Measurements from ENCODE around the gene DSG2. TPM values are rescaled to one million over a fixed set of nuclear protein-coding genes. Genes with fewer than 3 reads are reported as not detected.

Gene DSG2
- total RNA-seq, 1 experiment from 2014 or later = 123 TPM

- Histone ChIP-seq H2AFZ (ENCODE audit: low read depth, low read length, poor library complexity, severe bottlenecking) (no peak overlapping the region), H3K9me2 (ENCODE audit: insufficient read depth) (no peaks in the 10 kb centered on the region), H3K4me2 (ENCODE audit: low read length) (no peak overlapping the region), H3K36me3 (ENCODE audit: control insufficient read depth in 1 of 2, insufficient read depth in 2 of 2, low read length in 2 of 2) (no peaks in the 10 kb centered on the region), H3K79me2 (ENCODE audit: insufficient read depth, low read length) (no peaks in the 10 kb centered on the region), H3K4me3 (replicated peaks in 1 of 2; ENCODE audit: low read depth in 1 of 2, low read length in 2 of 2) (no peak overlapping the region), H3K9ac (ENCODE audit: low read length) (no peak overlapping the region), H3K27ac (ENCODE audit: low read depth, low read length) (no peak overlapping the region), H3K27me3 (ENCODE audit: insufficient read depth, low read length) (no peaks in the 10 kb centered on the region), H4K20me1 (ENCODE audit: insufficient read depth) (no peaks in the 10 kb centered on the region), H3K9me3 (ENCODE audit: control insufficient read depth in 1 of 2, insufficient read depth in 1 of 2, low read depth in 1 of 2, low read length in 2 of 2) (no peaks in the 10 kb centered on the region), H3K4me1 (ENCODE audit: control insufficient read depth in 1 of 2, insufficient read depth in 2 of 2, low read length in 2 of 2) (no peaks in the 10 kb centered on the region)
- RAD21 ChIA-PET (ENCODE audit: low non-redundant PET in 1 of 2, low total read pairs in 2 of 2, uncharacterized antibody in 2 of 2, unreplicated experiment in 2 of 2) = no interaction called here
- CTCF ChIA-PET = interaction anchor here (1.3 kb wide), 1 partner anchor 23 kb away, joined by 4 read pairs; no protein-coding TSS in a partner anchor
- no peak for DNase-seq (ENCODE audit: low read depth, low spot score)
- BruUV-seq (replicated peaks) = no TSS peak
- no peak for TF ChIP-seq CEBPB (IDR thresholded peaks at IDR 0.05; ENCODE audit: low read depth)
- no peak for TF ChIP-seq POLR2A (IDR thresholded peaks at IDR 0.05; ENCODE audit: borderline replicate concordance, extremely low read depth, insufficient read depth, insufficient read length)
- no peak for TF ChIP-seq TCF7L2 (IDR thresholded peaks at IDR 0.05; ENCODE audit: borderline replicate concordance, extremely low read depth, insufficient read depth, insufficient read length)
- TF ChIP-seq ZFX (IDR thresholded peaks at IDR 0.05) = no peak
- no peak for TF ChIP-seq RAD21 (IDR thresholded peaks at IDR 0.05; ENCODE audit: low read depth)
- no peak for TF ChIP-seq YY1 (IDR thresholded peaks at IDR 0.05; ENCODE audit: extremely low read depth, insufficient replicate concordance, low read depth, low read length)
- TF ChIP-seq ZNF274 (IDR thresholded peaks at IDR 0.05; ENCODE audit: low read depth, low read length) = no peak
- no peak for TF ChIP-seq CBX3 (IDR thresholded peaks at IDR 0.05; ENCODE audit: low read depth)
- no peak for TF ChIP-seq CTCF (IDR thresholded peaks at IDR 0.05 in 2 of 3, conservative IDR thresholded peaks at IDR 0.05 in 1 of 3; ENCODE audit: borderline replicate concordance in 1 of 3, insufficient read depth in 1 of 3, low read depth in 2 of 3, low read length in 2 of 3)
- no peak for TF ChIP-seq ELF1 (IDR thresholded peaks at IDR 0.05; ENCODE audit: borderline replicate concordance, low read depth)
- no peak for TF ChIP-seq EZH2 (IDR thresholded peaks at IDR 0.05)
- TF ChIP-seq SIN3A (IDR thresholded peaks at IDR 0.05; ENCODE audit: low read depth) = no peak
- no peak for TF ChIP-seq JUND (IDR thresholded peaks at IDR 0.05)
- TF ChIP-seq ATF3 (IDR thresholded peaks at IDR 0.05) = no peak
- intact Hi-C loops (cut with micrococcal nuclease) = no loop called here
- POLR2A ChIA-PET = no interaction called here
- no peak for ATAC-seq
Measured at GRCh38 chr18:31585991-31586390, 88.0 kb downstream of the DSG2 start.

Measured in HCT116 (cell line).